ENCODE results near the gene TNNT2.

The TNNT2 gene

DNA sequence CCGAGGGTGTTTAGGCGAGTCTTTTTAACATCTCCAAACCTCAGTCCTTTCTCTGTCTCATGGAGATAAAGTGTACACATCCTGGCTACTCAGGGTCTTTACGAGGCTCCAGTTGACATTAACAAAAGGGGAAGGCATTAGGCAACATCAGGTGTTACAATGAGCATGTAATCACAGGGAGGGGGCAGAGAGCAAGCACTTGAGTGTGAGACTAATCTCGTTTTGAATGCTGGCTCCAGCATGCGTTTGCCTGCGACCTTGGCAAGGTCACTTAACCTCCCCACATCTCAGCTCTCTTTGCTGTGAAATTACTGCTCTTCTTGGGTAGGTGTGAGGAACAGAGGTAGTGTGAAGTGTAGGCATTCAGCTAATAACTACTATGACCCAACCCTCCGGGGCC, 3.1 kb downstream of the TNNT2 start:
- TF ChIP-seq MYC (IDR thresholded peaks at IDR 0.05; ENCODE audit: low read depth, low read length) (no peak), POLR2A (IDR thresholded peaks at IDR 0.05; ENCODE audit: extremely low read depth, insufficient read length) (no peak), CTCF (IDR thresholded peaks at IDR 0.05; ENCODE audit: low read depth, low read length) (no peak)
- TF ChIP-seq, protein P1, sequence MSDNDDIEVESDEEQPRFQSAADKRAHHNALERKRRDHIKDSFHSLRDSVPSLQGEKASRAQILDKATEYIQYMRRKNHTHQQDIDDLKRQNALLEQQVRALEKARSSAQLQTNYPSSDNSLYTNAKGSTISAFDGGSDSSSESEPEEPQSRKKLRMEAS (IDR thresholded peaks at IDR 0.05; ENCODE audit: low read depth, low read length): no peak
- no peak for DNase-seq (ENCODE audit: low read depth)

DNA sequence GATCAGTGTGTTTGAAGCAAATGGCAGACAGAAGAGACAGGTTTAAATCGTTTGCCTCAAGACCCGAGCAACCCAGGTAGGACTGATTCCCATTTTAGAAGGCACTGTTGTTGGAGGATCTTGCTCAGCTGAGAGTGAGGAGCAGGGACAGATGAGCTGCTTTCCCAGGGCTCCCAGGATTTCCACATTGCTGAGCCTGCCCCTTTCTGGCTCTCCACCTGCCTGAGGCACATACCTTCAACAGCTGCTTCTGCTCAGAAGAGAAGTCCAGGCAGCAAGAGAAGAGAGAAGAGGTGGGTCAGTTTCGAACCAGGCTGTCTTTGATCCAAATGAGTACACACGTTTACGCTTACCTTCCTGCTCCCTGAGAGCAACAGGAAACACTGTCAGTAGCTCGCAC, 5.7 kb downstream of the TNNT2 start:
- H3K4me3 ChIP-seq (ENCODE audit: low read depth, low read length): no peak overlapping the region
- DNase-seq (ENCODE audit: low read depth): no peak
- no peak for TF ChIP-seq MYC (IDR thresholded peaks at IDR 0.05; ENCODE audit: low read depth, low read length)
- TF ChIP-seq CTCF (IDR thresholded peaks at IDR 0.05; ENCODE audit: low read depth, low read length): no peak
- TF ChIP-seq POLR2A (IDR thresholded peaks at IDR 0.05; ENCODE audit: extremely low read depth, insufficient read length): no peak
- TF ChIP-seq, protein P1 (IDR thresholded peaks at IDR 0.05; ENCODE audit: low read depth, low read length): no peak

More for the DNA sequence above, 3.1 kb downstream of the TNNT2 start:
- H3K4me3 ChIP-seq (ENCODE audit: low read depth, low read length): no peak overlapping the region

GRCh38 chr1:201371276-201371675, 6.2 kb downstream of the TNNT2 start:
- H3K4me3 ChIP-seq (ENCODE audit: low read depth, low read length): no peak overlapping the region
- no peak for DNase-seq (ENCODE audit: low read depth)
- TF ChIP-seq CTCF (IDR thresholded peaks at IDR 0.05; ENCODE audit: low read depth, low read length): no peak

GRCh38 chr1:201370500-201370899, 7.0 kb downstream of the TNNT2 start:
- no peak for TF ChIP-seq MYC (IDR thresholded peaks at IDR 0.05; ENCODE audit: low read depth, low read length)
- TF ChIP-seq CTCF (IDR thresholded peaks at IDR 0.05; ENCODE audit: low read depth, low read length): no peak
- TF ChIP-seq POLR2A (IDR thresholded peaks at IDR 0.05; ENCODE audit: extremely low read depth, insufficient read length): no peak
- TF ChIP-seq, protein P1 (IDR thresholded peaks at IDR 0.05; ENCODE audit: low read depth, low read length): no peak

DNA sequence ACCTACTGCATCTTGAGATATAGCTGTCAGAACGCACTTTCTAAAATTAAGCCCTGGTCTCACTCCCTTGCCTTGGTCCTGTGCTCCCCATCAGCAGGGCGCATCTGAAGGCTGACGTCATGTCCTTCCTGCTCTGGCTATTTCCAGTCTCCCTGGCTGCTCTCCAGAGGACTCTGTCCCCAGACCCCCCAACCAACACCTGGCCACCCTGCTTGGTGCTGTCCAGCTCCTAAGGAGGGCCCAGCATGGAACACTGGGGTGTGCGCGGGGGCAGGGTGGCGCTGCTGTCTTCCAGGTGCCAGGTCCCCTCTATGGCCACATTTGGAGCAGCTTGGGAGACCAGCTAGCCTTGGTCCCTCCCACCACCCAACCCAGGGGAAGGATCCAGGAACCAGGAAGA, 8.3 kb downstream of the TNNT2 start:
- no peak for DNase-seq (ENCODE audit: low read depth)
- no peak for TF ChIP-seq POLR2A (IDR thresholded peaks at IDR 0.05; ENCODE audit: extremely low read depth, insufficient read length)
- TF ChIP-seq, protein P1 (IDR thresholded peaks at IDR 0.05; ENCODE audit: low read depth, low read length): no peak
- no peak for TF ChIP-seq MYC (IDR thresholded peaks at IDR 0.05; ENCODE audit: low read depth, low read length)
- H3K4me3 ChIP-seq (ENCODE audit: low read depth, low read length): no peak overlapping the region

More at GRCh38 chr1:201370500-201370899, 7.0 kb downstream of the TNNT2 start:
- no peak for DNase-seq (ENCODE audit: low read depth)
- H3K4me3 ChIP-seq (ENCODE audit: low read depth, low read length): no peak overlapping the region

DNA sequence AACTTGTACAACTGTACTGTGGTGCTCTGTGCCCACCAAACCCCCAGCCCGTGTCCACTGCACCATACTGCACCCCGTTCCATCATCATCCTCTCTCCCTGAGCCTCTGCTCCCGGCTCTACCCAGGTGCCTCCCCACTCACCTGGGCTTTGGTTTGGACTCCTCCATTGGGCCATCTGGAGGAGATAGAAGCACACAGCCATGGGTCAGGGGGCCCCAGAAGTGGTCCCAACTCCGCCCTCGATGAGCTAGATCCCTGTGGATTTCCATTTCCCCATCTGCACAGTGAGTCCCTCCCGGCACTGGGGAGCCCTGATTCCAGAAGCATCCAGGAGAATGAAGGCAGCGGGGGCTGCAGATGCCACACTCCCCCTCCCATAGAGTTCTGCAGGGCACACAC, 10.8 kb downstream of the TNNT2 start:
- TF ChIP-seq CTCF (IDR thresholded peaks at IDR 0.05; ENCODE audit: low read depth, low read length) (no peak), MYC (IDR thresholded peaks at IDR 0.05; ENCODE audit: low read depth, low read length) (no peak), POLR2A (IDR thresholded peaks at IDR 0.05; ENCODE audit: extremely low read depth, insufficient read length) (no peak)
- TF ChIP-seq, protein P1 (IDR thresholded peaks at IDR 0.05; ENCODE audit: low read depth, low read length): no peak
- no peak for DNase-seq (ENCODE audit: low read depth)
- no peak overlapping the region for H3K4me3 ChIP-seq (ENCODE audit: low read depth, low read length)

All from NB4 (cell line).